Stimulated activated CD4-positive, alpha-beta T cell treated with anti-CD3 and anti-CD28 coated beads, TNF-alpha, amount 100 ng/mL, for 4 hours (primary cell): ENCODE measurements around the gene RSKR.
"Not testable (repeated sequence)": the region's sequence is repeated elsewhere in the genome, so short reads cannot be mapped to it uniquely, and the experiment has no call there.

ENCODE experiments used
- DNase-seq, 3 experiments: peaks; one replicate each; pipeline ENCODE4 v3.0.0-alpha.2; 2020; ENCODE audit warnings: low read depth in 3 of 3

RSKR gene

DNA sequence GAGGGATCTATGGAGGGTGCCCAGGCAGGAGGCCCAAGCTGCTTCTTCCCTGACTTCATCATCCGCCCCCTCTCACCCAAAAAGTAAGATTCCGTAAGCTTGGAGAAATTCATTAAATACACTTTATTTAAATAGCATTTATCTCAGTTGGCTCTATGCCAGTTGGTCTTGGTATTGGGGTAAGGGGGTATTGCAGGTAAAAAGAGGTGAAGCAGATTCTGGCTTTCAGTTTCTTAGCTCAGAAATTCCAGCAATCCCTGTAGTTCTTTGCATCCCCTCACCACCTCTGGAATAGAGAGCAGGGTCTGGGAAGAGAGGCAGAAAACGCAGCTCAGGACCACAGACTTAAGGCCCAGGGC is 36.5 kb downstream of the RSKR start:
- no peak for DNase-seq

DNA sequence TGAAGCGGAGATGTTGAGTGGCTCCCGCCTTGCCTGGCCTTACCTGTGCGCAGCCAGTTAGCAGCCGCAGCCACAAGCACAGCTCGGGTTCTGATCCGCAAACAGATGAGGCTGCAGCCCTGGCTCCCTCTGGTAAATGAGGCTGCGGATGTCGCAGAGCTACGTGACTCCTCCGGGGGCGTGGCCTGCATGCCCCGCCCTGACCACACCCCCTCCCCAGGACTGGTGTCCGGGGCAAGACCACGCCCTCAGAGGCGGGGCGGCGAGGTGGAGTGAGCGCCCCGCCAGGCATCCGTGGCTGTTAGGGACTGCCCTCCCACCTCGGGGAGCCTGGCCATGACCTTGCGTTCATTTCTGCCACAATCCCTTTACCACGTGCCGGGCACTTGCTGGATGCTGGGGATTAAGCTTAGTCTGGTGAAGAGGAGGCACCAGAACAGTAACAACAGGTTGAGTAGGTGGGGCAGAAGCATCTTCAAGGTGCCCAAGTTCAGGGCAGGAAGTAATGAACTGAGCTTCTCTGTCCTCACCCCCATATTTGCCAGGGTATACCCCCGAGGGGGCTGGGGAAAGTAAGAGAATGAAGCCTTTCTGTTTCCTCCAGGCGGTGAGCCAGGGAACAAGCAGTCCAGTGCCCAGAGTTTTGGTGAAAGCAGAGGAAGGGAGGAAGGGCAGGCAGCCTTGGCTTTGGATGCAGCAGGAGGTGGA is 37.1 kb downstream of the RSKR start, which contains the start of gene ALDOC:
ALDOC (minus strand) TSS at position 138 of the 708 bp plus-strand sequence. CDS start 1,363 bp downstream, outside the sequence.
- DNase-seq = peak; percentile 96 to 98 (median 97)

DNA sequence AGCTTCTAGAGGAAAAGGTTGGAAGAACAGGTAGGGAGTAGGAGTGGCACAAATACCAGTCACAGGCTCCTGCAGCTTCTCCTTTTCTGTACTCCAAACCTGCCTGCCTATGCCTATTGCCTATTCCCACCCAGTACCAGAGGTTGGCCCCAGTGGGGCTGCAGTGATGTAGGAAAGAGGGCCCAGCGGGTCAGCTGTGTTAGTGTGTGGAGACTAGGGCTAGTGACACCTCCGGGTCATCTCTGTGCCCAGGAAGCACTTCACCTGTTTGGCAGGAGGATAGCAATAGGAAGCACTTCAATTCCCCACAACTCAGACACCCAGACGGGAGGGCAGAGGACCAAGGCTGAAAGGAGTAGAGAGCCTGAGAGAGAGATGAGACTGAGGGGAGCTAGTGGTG is 38.0 kb downstream of the RSKR start:
- DNase-seq = not testable (repeated sequence)

DNA sequence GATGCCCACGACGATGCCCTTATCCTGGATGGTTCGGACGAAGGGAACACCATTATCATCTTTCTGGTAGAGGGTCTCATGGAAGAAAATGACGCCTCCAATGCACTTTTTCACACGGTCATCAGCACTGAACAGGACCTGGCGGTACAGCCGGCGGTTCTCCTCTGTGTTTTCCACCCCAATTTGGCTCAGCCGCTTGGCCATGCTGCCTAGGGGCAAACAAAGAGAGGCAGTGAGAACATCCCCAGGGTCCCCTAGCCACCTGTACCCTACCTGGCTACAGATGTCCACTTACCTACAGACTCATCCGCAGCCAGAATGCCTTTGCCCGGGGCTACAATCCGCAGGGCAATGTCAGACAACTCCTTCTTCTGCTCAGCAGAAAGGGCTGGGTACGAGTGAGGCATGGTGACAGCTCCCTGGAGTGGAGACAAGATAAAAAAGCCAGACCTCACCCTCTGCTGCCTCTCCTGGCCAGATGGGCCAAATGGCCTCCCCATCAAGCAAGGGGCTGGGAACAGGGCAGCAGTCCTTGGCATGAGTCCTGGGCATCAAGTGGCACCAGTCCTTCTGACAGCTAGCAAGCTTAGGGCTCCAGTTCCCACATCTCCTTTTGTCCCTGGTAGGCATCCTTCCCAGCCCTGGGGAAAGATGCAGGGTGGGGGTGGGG is 38.7 kb downstream of the RSKR start:
- no peak for DNase-seq

DNA sequence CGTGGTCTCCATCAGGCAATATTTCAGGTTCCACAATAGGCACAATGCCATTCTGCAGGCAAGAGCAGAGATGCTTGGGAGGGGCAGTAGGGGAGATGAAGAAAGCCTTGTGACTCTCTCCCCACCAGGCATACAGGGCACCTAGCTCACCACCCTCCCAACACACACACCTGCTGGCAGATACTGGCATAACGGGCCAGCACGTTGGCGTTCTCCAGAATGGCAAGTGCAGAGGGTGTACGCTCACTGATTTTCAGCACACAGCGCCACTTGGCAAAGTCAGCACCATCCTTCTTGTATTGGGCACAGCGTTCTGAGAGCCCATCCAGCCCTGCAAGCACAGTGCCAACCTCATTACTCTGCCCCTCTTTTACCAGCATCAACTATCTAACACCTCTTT is 39.5 kb downstream of the RSKR start:
- DNase-seq = no peak

- no peak for DNase-seq
Observed at GRCh38 chr17:28573966-28574480, 40.0 kb downstream of the RSKR start.

DNA sequence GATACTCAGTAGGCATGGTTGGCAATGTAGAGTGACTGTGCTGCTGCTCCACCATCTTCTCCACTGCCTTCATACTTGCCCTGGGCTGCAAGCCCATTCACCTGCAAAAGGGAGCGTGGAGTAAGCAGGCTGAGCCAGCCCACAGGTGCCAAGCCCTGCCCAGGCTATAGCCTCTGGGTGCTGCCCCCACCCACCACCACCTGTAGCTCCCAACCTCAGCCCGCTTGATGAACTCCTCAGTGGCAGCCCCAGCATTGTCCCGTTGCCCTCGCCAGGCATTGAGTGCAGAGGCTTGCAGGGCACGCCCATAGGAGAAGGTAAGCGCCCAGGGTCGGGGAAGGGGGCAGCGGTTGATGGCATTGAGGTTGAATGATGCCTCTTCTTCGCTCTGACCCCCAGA is 40.5 kb downstream of the RSKR start:
- DNase-seq = no peak

DNA sequence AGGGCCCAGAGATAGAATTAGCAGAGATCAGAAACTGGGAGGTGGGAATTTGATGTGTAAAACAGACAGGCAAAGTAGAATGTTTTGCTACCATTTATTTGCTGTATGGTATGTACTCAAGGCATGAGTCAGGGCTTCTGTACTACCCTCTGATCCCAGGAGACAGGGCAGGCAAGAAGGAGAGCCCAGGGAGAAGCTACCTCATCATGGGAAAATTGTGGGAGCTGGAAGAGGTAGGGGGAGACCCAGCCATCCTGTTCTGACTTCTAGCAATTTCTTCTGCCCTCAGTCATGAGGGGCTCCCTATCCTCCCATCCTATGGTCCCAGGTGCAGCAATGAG is 41.0 kb downstream of the RSKR start:
- DNase-seq = no peak

DNA sequence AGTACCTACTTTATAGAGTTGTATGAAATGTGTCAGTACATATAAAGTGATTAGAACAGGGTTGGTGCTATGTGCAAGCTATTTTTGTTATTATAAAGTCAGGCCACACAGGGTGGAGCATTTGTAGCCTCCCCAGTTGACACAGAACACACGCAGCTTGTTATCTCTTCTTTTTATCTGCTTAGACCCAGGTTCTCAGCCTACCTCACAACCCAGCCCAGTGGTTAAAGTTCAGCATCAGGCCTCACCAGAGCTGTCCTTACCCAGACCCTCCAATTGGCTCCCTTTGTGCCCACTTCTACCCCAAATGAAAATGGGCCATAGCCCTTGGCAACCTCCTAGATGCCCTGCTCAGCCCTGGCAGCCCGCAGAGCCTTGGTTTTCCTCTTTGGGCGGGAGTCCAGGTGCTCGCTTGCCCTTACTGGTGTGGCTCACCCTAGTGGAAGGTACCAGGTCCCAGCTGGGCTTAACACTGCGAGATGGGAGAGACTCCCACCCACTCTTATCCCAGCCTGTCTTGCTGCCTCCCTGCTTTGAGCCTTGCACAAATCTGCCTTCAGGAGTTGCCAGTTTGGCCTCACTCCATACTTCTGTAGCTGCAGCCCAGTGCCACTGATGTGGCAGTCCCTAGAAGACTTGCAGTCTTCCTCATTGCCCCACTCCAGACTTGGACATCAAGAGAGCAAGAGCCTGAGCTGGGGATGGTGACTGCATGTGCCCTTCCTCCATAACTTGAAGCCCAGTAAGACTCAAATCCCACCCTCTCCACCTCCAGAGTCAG is 41.5 kb downstream of the RSKR start:
- DNase-seq = no peak

DNA sequence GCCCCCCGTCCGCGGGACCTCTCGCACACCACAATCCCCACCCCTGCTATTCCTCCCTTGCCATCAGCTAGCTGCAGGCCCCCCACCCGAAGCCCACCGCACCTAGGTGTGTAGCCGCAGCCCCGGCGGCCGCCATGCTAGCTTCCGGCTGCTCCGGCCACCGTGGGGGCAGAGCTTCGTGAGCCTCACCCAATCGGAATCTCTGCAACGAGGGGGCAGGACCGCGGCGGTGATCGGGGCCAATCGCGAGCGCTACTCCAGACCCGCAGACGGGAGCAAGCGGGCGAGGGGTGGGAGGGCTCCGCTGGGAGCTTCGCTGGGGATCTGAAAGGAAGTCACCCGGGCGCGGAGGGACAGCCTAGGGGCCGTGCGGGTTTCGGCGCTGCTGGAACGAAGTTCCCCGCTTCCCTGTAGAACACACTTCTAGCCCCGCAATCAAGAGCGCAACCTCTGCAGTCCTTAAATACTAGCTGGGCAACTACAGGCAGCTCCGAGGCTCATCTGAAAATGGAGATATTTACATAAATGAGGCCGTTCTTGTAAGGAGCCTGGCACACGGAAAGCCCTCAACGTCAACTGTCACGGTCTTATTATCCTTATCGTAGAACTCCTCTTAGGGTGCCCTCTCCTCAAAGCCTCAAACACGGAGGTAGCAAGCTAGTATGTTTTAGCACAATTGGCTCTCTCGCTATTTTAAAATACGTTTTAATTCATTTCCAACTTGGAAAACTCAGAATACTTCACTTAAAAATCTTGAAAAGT is 42.4 kb downstream of the RSKR start, which contains the start of gene PIGS:
PIGS (minus strand) TSS at position 164 of the 762 bp plus-strand sequence; CDS start at position 136, 28 bp downstream.
- peak; percentile 80 to 86 (median 80) for DNase-seq

- no peak for DNase-seq
Observed at GRCh38 chr17:28570716-28571360, 43.1 kb downstream of the RSKR start.

DNA sequence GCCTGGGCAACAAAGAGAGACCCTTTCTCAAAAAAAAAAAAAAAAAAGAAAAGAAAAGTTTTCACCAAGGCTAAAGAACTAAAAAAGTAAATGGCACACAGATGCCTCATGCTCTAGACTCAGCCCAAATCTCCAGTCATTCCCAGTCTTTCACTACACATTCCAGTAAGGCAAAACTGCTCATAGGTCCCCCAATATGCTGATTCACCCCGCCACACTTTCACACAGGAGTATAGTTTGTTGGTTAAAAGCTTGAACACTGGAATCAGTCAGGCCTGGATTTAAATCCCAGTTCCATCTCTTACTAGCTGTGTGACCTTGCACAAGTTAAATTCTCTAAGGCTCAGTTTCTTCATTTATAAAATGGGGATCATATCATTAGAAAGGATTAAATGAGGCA is 44.5 kb downstream of the RSKR start:
- no peak for DNase-seq

DNA sequence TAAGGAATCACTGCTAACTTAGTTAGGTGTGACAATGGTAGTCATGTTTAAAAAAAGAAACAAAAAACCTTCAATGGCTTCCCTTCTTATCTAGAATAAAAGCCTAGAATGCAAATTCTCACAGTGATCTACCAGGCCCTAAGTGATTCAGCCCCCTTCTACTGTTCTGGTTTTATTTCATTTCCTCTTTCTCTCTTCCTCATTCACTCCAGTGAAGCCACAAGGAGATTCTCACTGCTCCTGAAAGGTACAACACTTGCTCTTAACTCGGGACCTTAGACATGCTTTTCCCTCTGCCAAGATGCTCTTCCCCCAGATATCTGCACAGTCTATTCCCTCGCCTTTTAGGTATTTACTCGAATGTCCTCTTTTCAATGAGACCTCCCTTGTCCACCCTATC is 46.4 kb downstream of the RSKR start:
- DNase-seq = no peak

DNA sequence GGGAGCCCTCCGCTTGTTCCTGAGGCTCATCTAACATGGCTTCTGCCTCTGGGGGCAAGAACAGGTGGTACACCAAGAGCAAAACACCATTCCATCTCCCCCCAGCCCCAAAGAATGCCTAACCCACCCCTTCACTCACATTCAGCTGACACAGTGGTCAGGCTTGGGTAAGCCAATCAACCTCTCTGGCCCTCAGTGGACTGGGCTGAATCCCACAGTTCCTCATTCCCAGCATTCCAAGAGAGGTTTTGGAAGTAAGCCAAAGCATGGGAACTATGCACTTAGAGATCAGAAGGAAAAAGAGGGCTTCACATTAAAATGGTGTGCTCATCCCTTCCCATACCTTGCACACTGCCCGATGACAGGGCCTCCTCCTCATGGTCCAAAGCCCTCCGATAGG is 50.5 kb downstream of the RSKR start:
- DNase-seq = no peak
